ENCODE measurements around the gene PNLIP. TPM values are rescaled to one million over a fixed set of nuclear protein-coding genes. Genes with fewer than 3 reads are reported as not detected.

PNLIP gene
- total RNA-seq, 1 donor from 2014 or later: not detected

GRCh38 chr10:116565534-116565933 is 19.8 kb downstream of the PNLIP start:
- DNase-seq: no peak
- intact Hi-C loops (cut with DNase I): no loop called here
- ATAC-seq (ENCODE audit: poor library complexity): no peak

- ATAC-seq (ENCODE audit: poor library complexity): no peak
- intact Hi-C loops (cut with DNase I): no loop called here
These were observed 21.2 kb downstream of the PNLIP start for GRCh38 chr10:116566932-116567331.

GRCh38 chr10:116567335-116567734 is 21.6 kb downstream of the PNLIP start:
- intact Hi-C loops (cut with DNase I): no loop called here
- DNase-seq (no peak), ATAC-seq (ENCODE audit: poor library complexity) (no peak)

More at GRCh38 chr10:116566932-116567331, 21.2 kb downstream of the PNLIP start:
- no peak for DNase-seq

- intact Hi-C loops (cut with DNase I): no loop called here
- no peak for ATAC-seq (ENCODE audit: poor library complexity)
- DNase-seq: no peak
These were observed 29.1 kb downstream of the PNLIP start for GRCh38 chr10:116574797-116575196.

- intact Hi-C loops (cut with DNase I): no loop called here
- DNase-seq (no peak), ATAC-seq (ENCODE audit: poor library complexity) (no peak)
These were observed 42.3 kb downstream of the PNLIP start for GRCh38 chr10:116587878-116588591.

- intact Hi-C loops (cut with DNase I): no loop called here
- no peak for ATAC-seq (ENCODE audit: poor library complexity)
- DNase-seq: no peak
These were observed 43.3 kb downstream of the PNLIP start for GRCh38 chr10:116588995-116589394.

- intact Hi-C loops (cut with DNase I): no loop called here
- no peak for DNase-seq
- no peak for ATAC-seq (ENCODE audit: poor library complexity)
These were observed 44.2 kb downstream of the PNLIP start for GRCh38 chr10:116589926-116590325.

GRCh38 chr10:116590590-116591444 is 45.1 kb downstream of the PNLIP start, which contains the start of gene PNLIPRP1:
Gene PNLIPRP1, plus strand, starts transcription at chr10:116590959. Its CDS starts 171 bp downstream, at chr10:116591130.
- intact Hi-C loops (cut with DNase I): no loop called here
- ATAC-seq (ENCODE audit: poor library complexity): no peak
- no peak for DNase-seq

GRCh38 chr10:116593139-116593740 is 47.5 kb downstream of the PNLIP start:
- no peak for ATAC-seq (ENCODE audit: poor library complexity)
- DNase-seq: no peak
- intact Hi-C loops (cut with DNase I): no loop called here

GRCh38 chr10:116594525-116595035 is 48.8 kb downstream of the PNLIP start:
- DNase-seq (no peak), ATAC-seq (ENCODE audit: poor library complexity) (no peak)
- intact Hi-C loops (cut with DNase I): no loop called here

GRCh38 chr10:116596062-116596461 is 50.3 kb downstream of the PNLIP start:
- ATAC-seq (ENCODE audit: poor library complexity) (no peak), DNase-seq (no peak)
- intact Hi-C loops (cut with DNase I): no loop called here

GRCh38 chr10:116597543-116597942 is 51.8 kb downstream of the PNLIP start:
- intact Hi-C loops (cut with DNase I): no loop called here
- ATAC-seq (ENCODE audit: poor library complexity): no peak
- DNase-seq: no peak

GRCh38 chr10:116598329-116598728 is 52.6 kb downstream of the PNLIP start:
- intact Hi-C loops (cut with DNase I): no loop called here
- ATAC-seq (ENCODE audit: poor library complexity) (no peak), DNase-seq (no peak)

- DNase-seq: no peak
- no peak for ATAC-seq (ENCODE audit: poor library complexity)
- intact Hi-C loops (cut with DNase I): no loop called here
These were observed 54.3 kb downstream of the PNLIP start for GRCh38 chr10:116599991-116600390.

- DNase-seq (no peak), ATAC-seq (ENCODE audit: poor library complexity) (no peak)
- intact Hi-C loops (cut with DNase I): no loop called here
These were observed 57.1 kb downstream of the PNLIP start for GRCh38 chr10:116602648-116603400.

GRCh38 chr10:116606061-116606483 is 60.3 kb downstream of the PNLIP start:
- ATAC-seq (ENCODE audit: poor library complexity) (no peak), DNase-seq (no peak)
- intact Hi-C loops (cut with DNase I): no loop called here

- DNase-seq: no peak
- intact Hi-C loops (cut with DNase I): no loop called here
- no peak for ATAC-seq (ENCODE audit: poor library complexity)
These were observed 61.6 kb downstream of the PNLIP start for GRCh38 chr10:116607336-116607735.

GRCh38 chr10:116608686-116609594 is 63.2 kb downstream of the PNLIP start:
- DNase-seq (no peak), ATAC-seq (ENCODE audit: poor library complexity) (peak; percentile 43)
- intact Hi-C loops (cut with DNase I): no loop called here

Data from Right ventricle myocardium superior (tissue), 1 donor.